NCI-H82 treated with DMSO at 0.1 percent for 48 hours (cell line): ENCODE results near the gene ABCC10.
"Not testable (repeated sequence)": the region's sequence is repeated elsewhere in the genome, so short reads cannot be mapped to it uniquely, and the experiment has no call there.

Source experiments
- DNase-seq: peaks from one replicate; lab custom pipeline; 2025; ENCODE audit not compliant: unreplicated experiment; lab: John Stamatoyannopoulos, UW

Gene ABCC10

DNA sequence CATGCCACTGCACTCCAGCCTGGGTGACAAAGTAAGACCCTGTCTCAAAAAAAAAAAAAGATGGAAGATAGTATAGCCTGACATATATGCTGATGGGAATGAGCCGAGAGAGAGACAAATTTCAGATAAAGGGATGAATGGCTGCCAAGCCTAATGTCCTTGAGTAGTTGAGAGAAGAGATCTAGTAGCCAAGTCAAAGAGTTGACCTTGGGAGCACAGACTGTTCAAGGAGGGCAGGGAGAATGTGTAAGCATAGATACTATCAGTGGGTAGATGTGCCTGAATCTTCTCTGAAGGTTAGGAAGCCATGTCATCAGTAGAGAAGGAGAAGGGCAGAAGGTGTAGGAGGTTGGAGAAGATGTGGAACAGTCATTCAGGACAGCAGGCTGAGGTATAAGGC lies 20.0 kb upstream of the ABCC10 start:
- no peak for DNase-seq

DNA sequence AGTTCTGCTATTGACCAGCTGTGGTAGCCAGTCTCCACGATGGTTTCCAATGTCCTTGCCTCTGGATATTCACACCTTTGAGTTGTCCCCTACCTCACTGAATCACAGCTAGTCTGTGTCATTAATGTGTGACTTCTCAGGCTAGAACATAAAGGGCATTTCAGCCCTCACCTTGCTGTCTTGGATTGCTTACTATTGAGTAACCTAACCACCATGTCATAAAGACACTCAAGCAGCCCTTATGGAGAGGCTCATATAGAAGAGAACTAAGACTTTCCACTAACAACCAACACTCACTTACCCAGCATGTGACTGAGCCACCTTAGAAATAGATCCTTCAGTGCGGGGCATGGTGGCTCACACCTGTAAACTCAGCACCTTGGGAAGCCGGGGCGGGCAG lies 19.1 kb upstream of the ABCC10 start:
- DNase-seq = no peak

GRCh38 chr6:43410776-43411175 lies 16.6 kb upstream of the ABCC10 start:
- DNase-seq = not testable (repeated sequence)

DNA sequence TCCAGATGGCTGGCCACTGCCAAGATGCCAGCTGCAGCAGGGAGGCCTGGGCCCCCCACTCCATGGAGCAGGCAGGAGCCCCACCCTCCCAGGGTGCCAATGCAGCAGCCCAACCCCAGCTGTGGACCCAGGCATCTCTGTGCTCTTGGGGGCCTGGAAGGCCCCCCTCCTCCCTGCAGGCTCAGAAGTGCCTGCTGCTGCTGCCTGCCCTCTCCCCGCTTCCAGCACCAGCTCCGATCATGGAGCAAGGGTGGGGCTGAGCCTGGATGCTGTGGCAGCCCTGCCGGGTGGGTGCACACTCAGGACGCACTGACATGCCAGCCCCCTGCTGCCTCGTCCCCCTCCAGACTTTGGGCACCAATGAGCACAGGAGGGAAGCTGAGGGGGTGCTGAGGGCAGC lies 14.8 kb upstream of the ABCC10 start:
- no peak for DNase-seq

GRCh38 chr6:43413002-43413401 lies 14.3 kb upstream of the ABCC10 start:
- DNase-seq = no peak

DNA sequence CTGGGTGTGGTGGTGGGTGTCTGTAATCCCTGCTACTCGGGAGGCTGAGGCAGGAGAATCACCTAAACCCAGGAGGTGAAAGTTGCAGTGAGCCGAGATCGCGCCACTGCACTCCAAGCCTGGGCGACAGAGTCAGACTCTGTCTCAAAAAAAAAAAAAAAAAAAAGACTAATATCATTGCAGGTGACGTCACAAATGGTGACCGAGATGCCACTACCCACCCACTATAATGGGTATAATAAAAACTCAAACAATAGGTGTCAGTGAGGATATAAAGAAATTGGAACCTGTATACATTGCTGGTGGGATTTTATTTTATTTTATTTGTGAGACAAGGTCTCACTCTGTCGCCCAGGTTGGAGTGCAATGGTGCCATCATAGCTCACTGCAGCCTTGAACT lies 12.1 kb upstream of the ABCC10 start:
- not testable (repeated sequence) for DNase-seq

GRCh38 chr6:43416935-43417334 lies 10.4 kb upstream of the ABCC10 start:
- no peak for DNase-seq

DNA sequence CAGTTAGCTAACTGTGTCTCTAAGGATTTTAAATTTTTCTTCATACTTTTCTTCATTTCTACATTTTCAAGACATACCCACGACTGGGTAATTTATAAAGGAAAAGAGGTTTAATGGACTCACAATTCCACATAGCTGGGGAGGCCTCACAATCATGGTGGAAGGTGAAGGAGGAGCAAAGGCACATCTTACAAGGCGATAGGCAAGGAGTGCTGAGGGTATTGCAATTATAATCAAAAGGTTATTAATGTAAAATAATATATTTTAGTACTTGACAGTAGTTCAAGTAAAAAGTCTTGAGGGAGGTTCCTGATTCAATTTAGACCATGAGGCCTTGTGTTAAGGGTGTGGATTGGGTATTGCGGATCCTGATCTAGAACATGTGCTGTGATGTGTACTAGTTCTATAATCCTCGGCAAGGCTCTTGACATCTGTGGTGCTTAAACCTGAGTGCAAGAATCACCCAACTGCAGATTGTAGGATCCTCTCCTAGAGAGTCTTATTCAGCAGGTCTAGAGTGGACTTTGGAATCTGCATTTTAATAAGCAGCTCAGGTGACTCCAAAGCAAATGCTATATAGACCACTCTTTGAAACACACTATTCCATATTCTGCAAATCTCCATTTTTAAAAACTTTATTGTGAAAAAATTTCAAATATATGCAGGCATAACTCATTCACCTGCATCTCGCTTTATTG lies 7.2 kb upstream of the ABCC10 start:
- no peak for DNase-seq

GRCh38 chr6:43421831-43422230 lies 5.5 kb upstream of the ABCC10 start:
- no peak for DNase-seq

DNA sequence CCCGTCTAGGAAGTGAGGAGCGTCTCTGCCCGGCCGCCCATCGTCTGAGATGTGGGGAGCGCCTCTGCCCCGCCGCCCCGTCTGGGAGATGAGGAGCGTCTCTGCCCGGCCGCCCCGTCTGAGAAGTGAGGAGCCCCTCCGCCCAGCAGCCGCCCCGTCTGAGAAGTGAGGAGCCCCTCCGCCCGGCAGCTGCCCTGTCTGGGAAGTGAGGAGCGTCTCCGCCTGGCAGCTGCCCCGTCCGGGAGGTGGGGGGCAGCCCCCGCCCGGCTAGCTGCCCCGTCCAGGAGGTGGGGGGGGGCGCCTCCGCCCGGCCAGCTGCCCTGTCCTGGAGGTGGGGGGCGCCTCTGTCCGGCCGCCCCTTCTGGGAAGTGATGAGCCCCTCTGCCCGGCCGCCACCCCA lies 2.3 kb upstream of the ABCC10 start:
- not testable (repeated sequence) for DNase-seq

- DNase-seq = no peak
These were observed 374 bp upstream of the ABCC10 start for GRCh38 chr6:43426928-43427405.

- DNase-seq = no peak
These were observed 800 bp downstream of the ABCC10 start for GRCh38 chr6:43428112-43428570.

DNA sequence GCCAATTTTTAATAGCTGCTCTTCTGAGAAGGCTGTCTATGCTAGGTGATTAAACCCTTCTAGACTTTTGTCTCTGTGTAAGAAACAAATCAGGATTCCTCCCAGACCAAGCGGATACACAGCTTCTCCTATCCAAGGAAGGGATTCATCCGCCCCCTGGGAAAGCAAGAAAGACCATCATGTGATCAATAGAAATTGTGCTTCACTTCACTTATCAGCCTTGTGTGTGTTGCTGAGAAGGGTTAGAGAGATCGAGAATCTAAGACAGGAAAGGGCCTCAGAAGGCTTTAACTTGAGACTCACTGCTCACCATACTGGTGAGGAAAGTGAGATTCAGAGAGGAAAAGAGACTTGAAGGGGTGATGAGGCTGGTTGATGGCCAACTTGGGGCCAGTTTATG lies 1.5 kb downstream of the ABCC10 start:
- no peak for DNase-seq

DNA sequence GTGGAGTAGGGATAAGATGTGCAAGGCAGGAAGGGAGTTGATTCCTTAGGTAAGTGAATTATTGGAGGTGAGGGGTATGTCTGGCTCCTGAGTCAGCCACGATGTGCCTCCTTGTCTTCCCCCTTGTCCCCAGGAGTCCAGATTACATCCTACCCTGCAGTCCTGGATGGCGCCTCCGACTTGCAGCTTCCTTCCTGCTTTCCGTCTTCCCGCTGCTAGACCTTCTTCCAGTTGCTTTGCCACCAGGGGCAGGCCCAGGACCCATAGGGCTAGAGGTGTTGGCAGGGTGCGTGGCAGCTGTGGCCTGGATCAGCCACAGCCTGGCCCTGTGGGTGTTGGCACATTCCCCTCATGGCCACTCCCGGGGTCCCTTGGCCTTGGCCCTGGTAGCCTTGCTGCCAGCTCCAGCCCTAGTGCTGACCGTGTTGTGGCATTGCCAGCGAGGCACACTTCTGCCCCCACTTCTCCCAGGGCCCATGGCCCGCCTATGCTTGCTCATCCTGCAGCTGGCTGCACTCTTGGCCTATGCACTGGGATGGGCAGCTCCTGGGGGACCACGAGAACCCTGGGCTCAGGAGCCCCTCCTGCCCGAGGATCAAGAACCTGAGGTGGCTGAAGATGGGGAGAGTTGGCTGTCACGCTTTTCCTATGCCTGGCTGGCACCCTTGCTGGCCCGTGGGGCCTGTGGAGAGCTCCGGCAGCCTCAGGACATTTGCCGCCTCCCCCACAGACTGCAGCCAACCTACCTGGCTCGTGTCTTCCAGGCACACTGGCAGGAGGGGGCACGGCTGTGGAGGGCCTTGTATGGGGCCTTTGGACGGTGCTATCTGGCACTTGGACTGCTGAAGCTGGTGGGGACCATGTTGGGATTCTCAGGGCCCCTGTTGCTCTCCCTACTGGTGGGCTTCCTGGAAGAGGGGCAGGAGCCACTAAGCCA lies 4.9 kb downstream of the ABCC10 start:
- DNase-seq = no peak

DNA sequence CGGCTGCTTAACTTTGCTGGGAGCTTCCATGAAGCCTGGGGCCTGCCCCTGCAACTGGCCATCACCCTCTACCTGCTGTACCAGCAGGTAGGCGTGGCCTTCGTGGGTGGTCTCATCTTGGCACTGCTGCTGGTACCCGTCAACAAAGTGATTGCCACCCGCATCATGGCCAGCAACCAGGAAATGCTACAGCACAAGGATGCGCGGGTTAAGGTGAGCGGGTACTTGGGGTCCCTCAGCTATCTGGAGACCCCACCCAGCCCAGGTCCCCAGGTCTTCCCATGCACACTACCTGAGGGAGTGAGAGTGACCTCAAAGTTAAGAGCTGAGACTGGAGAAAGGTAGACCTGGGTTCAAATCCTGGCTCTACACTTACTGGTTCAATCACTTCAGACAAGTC lies 5.8 kb downstream of the ABCC10 start:
- DNase-seq = no peak

GRCh38 chr6:43434001-43434840 lies 6.9 kb downstream of the ABCC10 start:
- DNase-seq = no peak

GRCh38 chr6:43434943-43435342 lies 7.6 kb downstream of the ABCC10 start:
- DNase-seq = no peak

- DNase-seq = no peak
These were observed 8.5 kb downstream of the ABCC10 start for GRCh38 chr6:43435682-43436437.

DNA sequence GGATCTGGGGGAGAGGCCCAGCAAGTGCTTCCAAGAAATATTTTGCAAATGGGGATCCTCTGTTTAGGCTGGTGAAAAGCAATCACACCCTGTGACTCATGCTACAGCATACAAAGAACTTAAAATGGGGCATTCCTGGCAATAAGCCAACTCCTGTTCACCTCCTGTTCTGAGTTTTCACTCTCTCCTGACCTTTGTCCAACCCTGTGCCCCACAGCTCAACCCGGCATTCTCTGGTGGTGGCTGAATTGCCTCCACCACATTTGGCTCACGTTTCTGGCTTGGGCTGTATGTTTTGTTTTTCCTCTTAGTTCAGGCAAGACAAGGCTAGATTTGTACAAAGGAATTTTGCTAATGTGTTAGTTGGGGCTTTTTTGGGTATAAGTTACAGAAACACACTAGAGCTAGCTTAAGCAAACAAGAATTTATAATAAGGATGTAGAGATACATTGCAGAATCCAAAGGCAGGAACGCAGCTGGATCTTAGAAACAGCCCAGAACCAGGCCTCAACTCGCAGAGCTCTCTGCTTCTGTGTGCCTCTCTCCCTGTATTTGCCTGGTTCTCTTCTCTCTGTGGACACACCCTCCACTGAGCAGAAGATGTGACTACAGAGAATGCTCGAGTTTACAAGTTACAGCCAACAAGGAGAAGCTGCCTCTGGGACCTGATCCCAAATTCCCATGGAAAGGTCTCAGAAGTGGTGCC lies 9.4 kb downstream of the ABCC10 start:
- no peak for DNase-seq

DNA sequence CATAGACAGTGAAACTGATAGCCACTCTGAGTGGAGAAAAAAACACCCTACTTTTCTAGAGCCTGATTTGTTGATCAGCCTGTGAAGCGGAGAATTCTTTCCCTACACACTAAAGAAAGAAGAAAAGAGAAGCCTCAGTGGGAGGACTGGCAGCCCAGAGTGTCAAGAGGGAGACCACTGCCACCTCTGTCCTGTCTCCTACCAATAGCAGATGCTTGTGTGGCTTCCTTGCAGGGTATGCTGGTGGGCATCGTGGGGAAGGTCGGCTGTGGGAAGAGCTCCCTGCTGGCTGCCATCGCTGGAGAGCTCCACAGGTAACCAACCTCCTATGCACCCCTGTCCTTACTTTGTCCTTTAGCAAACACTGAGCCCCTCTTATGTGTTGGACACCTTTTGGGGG lies 10.4 kb downstream of the ABCC10 start:
- DNase-seq = no peak
